NCI-H146 (cell line): Measurements from ENCODE around the gene G6PC2.
A peak's percentile ranks its signal among the peaks of the same experiment; 100 is the strongest.
"Not testable (repeated sequence)": the region's sequence is repeated elsewhere in the genome, so short reads cannot be mapped to it uniquely, and the experiment has no call there.

ENCODE experiments used
- DNase-seq: peaks from one replicate; lab custom pipeline; 2025; lab: John Stamatoyannopoulos, UW

Gene G6PC2, protein sequence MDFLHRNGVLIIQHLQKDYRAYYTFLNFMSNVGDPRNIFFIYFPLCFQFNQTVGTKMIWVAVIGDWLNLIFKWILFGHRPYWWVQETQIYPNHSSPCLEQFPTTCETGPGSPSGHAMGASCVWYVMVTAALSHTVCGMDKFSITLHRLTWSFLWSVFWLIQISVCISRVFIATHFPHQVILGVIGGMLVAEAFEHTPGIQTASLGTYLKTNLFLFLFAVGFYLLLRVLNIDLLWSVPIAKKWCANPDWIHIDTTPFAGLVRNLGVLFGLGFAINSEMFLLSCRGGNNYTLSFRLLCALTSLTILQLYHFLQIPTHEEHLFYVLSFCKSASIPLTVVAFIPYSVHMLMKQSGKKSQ

DNA sequence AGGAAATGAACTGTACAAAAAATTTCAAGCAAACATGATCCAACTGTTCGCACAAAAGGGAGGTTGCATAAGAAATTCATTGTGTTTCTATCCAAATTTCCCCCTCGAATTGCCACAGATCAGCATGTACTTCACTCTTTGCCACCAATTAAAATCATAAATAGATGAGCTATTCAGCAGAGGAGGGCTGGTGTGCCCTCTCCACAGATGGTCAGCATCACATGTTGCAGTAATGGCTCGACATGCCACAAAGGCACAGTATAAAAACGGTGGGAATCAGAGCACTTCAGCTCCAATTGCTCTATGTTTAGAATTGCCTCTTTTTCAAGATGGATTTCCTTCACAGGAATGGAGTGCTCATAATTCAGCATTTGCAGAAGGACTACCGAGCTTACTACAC, at the start of gene G6PC2:
Gene G6PC2 (plus strand): TSS at position 289 of the 400 bp plus-strand sequence. CDS start 41 bp downstream, at position 330.
- no peak for DNase-seq

DNA sequence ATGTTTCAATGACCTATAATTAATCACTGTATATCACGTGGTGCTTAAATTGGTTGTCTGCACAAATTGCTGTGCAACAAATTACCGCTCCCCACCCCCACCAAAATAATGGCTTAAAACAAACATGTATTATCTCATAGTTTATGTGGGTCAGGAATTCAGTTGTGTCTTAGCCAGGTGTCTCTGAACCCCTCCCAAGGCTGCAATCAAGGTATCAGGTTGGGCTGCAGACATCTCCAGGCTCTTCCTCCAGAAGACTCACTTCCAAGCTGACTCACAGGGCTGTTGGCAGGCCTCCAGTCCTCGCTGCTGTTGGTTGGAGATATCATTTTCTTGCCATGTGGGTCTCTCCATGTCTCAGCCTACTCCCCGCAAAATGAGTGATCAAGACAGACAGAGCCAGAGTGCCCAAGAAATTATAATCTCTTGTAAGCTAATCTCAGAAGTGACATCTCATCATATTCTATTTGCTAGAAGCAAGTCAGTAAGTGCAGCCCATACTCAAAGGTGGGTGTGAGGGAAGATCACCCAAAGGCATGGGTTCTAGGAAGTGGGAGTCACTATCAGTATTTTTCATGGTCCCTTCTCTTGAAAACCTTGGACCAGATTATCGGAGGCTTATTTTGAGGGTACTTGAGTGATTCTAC, 49.3 kb upstream of the G6PC2 start:
- peak; percentile 42 for DNase-seq

DNA sequence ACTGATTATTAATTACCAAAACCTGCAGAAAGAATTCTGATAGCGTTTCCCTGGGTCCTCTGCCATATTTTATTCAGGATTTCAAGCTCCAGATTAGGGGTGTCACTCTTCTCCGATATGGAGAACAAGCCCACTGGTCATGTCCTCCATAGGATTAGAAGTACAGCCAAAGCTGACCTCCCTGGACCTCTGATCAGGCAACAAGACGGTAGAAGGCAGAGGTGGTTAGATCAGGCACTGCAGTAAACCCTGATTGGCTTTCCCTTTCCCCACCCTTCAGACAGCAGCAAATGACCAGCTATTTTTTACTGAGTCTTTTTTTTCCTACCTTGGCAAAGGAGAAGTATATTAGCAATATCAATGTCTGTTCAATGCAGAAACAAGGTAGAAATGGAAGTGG, 48.6 kb upstream of the G6PC2 start:
- DNase-seq = no peak

DNA sequence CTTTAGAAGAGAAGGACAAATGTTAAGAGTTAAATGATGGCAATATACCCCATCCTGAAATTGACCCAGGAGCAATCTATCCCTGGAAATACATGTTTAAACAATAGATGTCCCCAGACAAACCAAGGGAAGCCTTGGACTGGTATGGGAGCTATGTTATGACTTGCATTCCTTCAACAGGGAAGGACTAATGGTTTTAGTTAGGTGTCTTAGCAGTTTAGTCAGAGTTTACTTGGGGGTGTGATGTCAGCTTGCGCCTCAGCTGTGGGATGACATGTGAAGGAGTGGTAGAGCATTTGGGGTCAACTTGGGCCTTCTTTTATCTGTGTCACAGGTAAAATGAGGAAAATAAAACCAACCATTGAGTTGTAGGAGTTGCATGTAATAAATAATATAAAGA, 47.6 kb upstream of the G6PC2 start:
- DNase-seq = no peak

DNA sequence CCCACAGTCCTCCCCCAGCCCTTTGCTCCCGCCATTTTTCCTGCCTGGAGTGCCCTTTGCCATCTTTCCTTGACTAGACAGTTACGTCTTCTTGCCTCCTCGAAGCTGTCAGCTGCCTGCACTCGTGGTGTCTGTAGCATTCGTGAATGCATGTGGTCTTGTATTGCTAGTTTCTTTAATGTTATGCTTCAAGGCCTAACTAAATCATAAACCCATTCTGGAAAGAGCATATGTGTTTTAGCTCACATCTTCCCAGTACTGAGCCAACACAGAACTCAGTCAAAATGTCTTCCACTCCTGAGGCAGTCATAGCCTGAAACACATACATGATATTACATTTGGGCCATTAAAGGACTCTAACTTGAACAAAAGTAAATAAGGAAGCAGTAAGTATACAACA, 46.4 kb upstream of the G6PC2 start:
- DNase-seq = no peak

DNA sequence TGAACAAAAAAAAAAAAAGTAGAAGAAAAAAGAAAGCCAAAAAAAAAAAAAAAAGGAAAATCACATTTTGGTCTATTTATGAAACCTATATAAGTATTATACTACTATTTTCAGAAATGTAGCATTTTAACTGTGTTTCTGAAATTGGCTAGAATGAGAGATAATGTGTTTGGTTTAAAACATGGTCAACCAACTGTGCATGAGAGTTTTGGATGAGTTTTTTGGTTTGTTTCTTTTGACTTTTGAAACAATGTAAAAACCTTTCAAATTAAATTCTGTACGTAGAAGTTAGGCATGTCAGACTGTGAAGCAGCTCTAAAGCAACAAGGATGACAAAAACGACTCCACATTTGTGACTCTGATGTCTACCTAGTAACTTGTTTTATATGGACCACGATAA, 45.5 kb upstream of the G6PC2 start:
- DNase-seq = no peak

DNA sequence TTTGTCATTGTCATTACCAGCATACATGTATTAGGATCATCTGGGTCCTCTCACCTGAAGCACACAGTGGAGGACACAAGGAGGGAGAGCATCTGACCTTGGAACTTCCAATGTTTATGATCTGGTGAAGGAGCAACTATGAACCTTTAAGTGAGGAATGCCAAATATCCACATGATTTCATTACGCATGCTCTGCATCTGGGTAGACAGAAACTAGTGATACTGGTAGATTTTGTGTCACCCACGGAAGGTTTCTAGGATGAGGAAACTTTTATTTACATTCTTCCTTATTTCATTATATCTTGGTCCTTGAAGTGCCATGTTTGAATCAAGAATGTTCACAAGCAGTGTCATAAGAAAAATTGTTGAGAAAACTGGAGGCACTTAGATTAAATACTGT, 42.9 kb upstream of the G6PC2 start:
- DNase-seq = no peak

DNA sequence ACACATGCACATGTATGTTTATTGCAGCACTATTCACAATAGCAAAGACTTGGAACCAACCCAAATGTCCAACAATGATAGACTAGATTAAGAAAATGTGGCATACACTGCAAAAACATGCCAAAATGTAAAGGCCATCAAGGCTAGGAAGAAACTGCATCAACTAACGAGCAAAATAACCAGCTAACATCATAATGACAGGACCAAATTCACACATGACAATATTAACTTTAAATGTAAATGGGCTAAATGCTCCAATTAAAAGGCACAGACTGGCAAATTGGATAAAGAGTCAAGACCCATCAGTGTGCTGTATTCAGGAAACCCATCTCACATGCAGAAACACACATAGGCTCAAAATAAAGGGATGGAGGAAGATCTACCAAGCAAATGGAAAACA, 33.9 kb upstream of the G6PC2 start:
- DNase-seq = not testable (repeated sequence)

DNA sequence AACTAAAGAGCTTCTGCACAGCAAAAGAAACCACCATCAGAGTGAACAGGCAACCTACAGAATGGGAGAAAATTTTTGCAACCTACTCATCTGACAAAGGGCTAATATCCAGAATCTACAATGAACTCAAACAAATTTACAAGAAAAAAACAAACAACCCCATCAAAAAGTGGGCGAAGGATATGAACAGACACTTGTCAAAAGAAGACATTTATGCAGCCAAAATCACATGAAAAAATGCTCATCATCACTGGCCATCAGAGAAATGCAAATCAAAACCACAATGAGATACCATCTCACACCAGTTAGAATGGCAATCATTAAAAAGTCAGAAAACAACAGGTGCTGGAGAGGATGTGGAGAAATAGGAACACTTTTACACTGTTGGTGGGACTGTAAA, 30.7 kb upstream of the G6PC2 start:
- DNase-seq = not testable (repeated sequence)

DNA sequence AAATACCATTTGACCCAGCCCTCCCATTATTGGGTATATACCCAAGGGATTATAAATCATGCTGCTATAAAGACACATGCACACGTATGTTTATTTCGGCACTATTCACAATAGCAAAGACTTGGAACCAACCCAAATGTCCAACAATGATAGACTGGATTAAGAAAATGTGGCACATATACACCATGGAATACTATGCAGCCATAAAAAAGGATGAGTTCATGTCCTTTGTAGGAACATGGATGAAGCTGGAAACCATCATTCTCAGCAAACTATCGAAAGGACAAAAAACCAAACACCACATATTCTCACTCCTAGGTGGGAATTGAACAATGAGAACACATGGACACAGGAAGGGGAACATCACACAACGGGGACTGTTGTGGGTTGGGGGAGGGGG, 30.3 kb upstream of the G6PC2 start:
- DNase-seq = not testable (repeated sequence)

DNA sequence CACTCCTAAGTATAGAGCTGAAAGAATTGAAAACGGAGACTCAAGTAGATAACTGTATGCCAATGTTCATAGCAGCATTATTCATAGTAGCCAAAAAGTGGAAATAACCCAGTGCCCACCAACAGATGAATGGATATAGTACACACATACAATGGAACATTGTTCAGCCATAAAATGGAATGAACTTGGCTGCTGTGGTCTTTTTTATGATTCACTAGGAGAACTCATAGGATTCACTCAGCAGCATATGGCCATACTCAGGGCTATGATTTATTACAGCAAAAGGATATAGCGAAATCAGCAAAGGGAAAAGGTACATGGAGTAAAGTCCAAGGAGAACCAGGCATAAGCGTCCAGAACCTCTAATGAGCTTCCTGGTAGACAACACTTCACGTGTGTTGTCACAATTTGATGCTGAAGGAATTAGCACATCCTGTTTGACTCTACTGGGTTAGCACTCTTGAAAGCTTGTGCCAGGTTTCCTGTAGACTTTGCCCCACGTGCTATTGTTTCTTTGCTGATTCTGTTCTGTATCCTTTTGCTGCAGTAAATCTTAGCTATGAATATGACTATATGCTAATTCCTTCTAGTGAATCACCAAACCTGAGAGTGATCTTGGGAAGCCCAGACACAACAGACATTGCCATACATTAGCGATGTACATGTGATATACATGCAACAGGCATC, 26.6 kb upstream of the G6PC2 start:
- DNase-seq = no peak

DNA sequence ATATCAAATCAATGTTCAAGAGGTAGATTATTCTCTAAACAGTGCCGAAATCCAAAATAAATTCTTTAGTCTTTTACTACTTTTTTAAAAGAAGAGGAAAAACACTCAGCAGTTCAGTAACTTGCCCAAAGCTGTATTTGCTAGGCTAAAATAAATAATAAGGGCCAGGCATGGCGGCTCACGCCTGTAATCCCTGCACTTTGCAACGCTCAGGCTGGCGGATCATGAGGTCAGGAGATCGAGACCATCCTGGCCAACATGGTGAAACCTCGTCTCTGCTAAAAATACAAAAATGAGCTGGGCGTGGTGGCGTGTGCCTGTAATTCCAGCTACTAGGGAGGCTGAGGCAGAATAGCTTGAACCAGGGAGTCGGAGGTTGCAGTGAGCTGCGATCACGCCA, 18.9 kb upstream of the G6PC2 start:
- not testable (repeated sequence) for DNase-seq

DNA sequence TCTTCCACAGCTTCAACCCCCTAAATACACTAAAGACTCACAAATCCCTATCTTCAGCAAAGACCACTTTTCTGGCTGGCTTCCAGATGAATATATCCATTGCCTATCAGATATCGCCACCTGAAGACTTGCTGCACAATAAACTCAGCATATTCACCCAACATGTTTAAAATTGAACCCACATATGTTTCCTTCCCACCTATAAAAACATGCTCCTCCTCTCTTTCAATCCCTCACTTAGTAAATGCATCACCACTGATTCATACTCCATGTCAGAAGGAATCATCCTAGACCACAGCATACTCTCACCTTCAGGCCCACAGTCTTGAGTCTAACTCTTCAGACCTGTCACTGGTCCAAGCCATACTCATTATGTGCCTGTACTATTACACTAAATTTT, 16.1 kb upstream of the G6PC2 start:
- DNase-seq = no peak

DNA sequence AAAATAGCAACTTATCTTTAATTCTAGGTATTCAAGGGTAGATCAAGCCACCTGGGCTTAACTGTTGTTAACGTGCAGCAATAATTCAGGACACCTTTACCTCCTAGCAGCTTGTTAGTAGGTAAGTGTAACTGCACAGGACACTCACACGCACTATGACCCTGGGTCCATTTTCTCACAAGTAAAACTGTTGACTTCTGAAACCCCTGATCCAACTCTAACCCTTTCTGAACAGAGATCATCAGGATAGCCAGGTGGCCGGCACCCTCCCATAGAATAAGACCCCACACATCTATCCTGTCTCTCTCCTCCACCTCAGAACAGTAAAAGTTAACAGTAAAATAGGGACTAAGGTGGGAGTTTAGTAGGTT, 11.5 kb upstream of the G6PC2 start:
- DNase-seq = peak; percentile 9

DNA sequence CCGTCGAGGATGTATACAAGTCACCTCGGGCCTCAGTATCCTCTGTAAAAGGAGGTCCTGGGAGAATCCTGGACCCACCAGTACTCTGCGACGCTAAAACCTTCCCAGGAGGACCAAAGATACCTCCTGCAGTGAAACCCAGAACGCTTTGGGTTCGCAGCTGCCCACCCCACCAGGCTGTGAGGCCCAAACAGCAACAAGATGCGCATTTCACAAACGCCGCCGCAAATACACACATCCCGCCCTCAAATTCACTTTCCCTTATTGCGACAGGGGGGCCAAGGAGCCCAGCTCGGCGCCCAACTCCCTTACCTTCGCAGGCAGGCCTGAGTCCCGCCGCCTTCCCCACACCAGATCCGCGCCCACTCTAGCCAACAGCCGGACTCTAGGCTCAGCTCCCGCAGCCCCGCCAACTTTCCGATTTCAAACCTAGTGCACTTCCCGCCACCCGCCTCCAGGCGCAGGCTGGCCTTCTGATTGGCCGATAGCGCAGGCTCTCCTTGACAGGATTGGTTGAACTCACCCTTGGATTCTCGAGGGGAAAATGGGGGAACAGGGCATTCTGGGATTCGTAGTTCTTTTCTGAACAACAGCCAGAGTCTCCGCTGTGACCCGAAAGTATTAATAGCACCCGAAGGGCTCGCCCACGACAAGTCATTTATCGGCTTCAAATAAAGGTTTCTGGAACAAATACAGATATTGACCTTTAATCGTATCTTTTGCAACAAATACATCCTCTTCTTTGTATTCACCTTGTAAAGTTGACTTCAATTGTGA, 10.9 kb upstream of the G6PC2 start, which contains the start of gene SPC25:
Gene SPC25 (minus strand): TSS at position 425 of the 777 bp plus-strand sequence. CDS start 911 bp downstream, outside the sequence.
- DNase-seq = peak; percentile 89

DNA sequence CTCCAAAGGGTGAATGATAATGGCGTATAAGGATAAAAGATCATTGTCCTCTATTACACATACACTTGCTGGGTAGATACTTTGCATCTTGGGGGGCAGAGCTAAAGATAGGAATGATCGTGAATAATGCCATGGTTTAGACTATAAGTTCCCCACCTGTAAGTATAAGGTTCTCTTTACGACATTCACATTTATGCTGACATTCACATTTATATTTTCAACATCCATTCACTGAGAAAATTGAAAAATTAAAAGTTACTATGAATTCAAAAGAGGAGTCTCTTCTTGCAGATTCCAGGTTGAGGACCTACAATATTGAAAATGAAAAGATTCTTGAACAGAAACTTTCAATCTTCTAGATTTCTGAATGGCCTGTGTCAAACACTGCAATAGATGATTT, 8.8 kb upstream of the G6PC2 start:
- DNase-seq = no peak

DNA sequence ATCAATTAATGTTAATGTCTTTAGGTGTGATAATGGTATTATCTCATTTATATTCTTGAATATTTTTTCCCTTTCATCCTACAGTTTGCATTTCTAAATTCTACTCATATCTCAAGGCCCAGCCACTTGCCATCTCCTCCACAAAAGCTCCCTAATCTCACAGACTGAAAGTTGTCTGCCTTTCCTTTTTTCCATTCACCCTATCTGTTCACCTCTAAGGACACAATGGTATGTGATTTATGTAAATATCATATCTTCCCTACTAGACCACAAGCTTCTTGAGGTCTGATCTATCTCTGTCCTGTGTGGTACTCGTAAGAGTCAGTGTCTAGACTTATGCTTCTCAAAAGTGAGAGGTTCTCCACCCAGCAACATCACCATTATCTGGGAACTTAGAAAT, 7.0 kb upstream of the G6PC2 start:
- DNase-seq = no peak

DNA sequence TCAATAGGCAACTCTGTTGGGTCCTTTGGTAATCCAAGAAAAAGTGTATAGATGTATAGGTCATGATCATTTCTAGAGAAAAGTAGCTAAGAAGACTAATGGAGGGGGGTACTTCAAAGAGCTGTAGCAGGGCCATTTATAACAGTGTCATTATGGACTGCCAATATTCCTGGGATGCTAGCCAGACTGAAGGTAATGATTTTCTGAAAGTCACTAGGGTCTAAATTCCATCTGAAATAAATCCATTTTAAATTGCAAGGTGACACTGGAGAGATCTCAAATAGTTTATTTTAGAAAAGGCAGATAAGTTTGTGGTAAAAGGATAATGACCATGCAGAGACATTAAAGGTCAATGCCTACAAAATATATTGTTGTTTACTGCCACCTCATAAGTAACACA, 6.4 kb upstream of the G6PC2 start:
- DNase-seq = no peak

DNA sequence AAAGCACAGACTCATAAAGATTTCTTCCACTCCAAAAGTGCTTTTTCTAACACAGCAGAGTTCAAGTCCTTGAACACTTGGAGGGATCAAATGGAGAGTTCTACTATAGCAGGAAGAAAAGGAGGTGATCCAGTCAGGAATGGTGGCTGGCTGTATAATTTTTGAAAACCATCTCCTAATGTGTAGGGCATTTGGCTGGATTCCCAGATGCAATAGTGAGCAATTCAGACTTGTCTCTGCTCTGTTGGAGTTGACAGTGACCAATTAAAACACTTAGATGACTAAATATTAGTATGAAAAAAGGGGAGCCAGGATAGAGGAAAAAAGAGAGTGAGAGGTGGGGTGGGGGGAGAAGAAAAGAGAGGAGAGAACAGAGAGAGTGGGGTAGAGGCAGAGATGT, 5.3 kb upstream of the G6PC2 start:
- no peak for DNase-seq

DNA sequence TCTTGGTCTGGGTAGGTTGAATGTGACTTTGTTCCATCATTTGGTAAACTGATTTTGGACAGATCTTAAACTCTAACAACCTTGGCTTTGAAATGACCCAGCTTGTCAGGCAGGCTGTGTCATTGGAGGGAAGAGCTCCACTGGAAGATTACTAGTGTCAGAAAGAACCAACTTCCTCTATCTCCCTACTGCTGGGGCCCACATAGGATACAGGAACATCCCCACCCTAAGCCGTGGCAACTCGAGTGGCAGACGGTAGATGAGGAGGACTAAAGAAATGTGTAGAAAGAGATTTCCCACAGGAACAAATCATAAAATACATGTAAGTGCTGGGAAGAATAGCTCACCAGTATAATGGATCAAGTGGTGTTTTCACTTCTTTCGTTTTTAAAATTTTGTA, 4.3 kb upstream of the G6PC2 start:
- no peak for DNase-seq

DNA sequence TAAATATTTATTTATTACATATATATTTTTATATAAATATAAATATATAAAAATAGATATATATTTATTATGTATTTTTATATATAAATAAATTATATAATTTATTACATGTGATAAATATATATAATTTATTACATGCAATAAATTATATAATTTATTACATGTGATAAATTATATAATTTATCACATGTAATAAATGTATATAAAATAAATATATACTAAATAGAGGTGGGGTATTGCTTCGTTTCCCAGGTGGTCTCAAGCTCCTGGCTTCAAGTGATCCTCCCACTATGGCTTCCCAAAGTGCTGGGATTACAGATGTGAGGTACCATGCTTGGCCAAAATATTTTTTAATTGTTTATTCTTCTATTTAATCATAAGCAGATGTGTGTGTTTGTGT, 3.6 kb upstream of the G6PC2 start:
- DNase-seq = no peak

DNA sequence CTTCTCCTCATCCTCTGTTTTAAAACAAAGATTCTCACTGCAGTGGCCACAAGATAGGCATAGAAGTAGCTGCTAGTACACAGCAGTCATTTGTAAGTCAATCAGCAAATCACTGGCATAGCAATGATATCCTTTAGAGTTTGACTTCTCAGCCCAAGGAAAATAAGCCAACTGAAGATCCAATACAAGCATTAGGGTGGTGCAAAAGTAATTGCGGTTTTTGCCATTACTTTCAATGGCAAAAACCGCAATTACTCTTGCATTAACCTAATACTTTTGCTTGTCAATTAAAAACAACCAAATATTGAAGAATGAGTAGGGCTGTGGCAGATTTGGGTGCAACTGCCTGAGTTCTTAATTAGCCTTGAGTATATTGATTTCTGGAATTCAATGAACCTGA, 2.8 kb downstream of the G6PC2 start:
- DNase-seq = no peak
